KMS-11 (cell line): ENCODE measurements around the gene MT1G.
"Not testable (repeated sequence)": the region's sequence is repeated elsewhere in the genome, so short reads cannot be mapped to it uniquely, and the experiment has no call there.

Source experiments
- H2AFZ ChIP-seq: fragments of 200-600 bp; sonication (generic); 2 replicates; pipeline ENCODE4 v1.6.1; 2016; ENCODE audit warnings: antibody characterized with exemption, mixed run types, low read depth
- H3K27ac ChIP-seq: fragments of 200-600 bp; sonication (generic); 2 replicates; pipeline ENCODE4 v1.6.1; 2016; ENCODE audit warnings: mild to moderate bottlenecking, mixed run types
- H3K27me3 ChIP-seq: fragments of 200-600 bp; sonication (generic); 2 replicates; pipeline ENCODE4 v1.6.1; 2017; ENCODE audit warnings: mild to moderate bottlenecking, low read depth, mixed run types, moderate library complexity; ENCODE audit not compliant: insufficient read depth
- H3K36me3 ChIP-seq: fragments of 200-600 bp; sonication (generic); 2 replicates; pipeline ENCODE4 v1.6.1; 2017; ENCODE audit warnings: mild to moderate bottlenecking, mixed run types; ENCODE audit not compliant: insufficient read depth
- H3K4me1 ChIP-seq: fragments of 200-600 bp; sonication (generic); 2 replicates; pipeline ENCODE4 v1.6.1; 2016; ENCODE audit warnings: mild to moderate bottlenecking, low read depth, mixed run types; ENCODE audit not compliant: poor library complexity, severe bottlenecking
- H3K4me2 ChIP-seq: fragments of 200-600 bp; sonication (generic); 2 replicates; pipeline ENCODE4 v1.7.0; 2016; ENCODE audit warnings: mild to moderate bottlenecking, mixed run types
- H3K4me3 ChIP-seq: fragments of 200-600 bp; sonication (generic); IDR thresholded peaks from 2 replicates; pipeline ENCODE4 v1.6.1; 2017; ENCODE audit warnings: low read depth, low read length, mixed read lengths; ENCODE audit not compliant: insufficient read depth
- H3K79me2 ChIP-seq: fragments of 200-600 bp; sonication (generic); 2 replicates; pipeline ENCODE4 v1.6.1; 2016; ENCODE audit warnings: low read depth, mixed run types; ENCODE audit not compliant: insufficient read depth
- H3K9ac ChIP-seq: fragments of 200-600 bp; sonication (generic); 2 replicates; pipeline ENCODE4 v1.6.1; 2016; ENCODE audit warnings: mild to moderate bottlenecking, mixed run types
- H4K20me1 ChIP-seq: fragments of 200-600 bp; sonication (generic); 2 replicates; pipeline ENCODE4 v1.6.1; 2016; ENCODE audit warnings: mild to moderate bottlenecking, mixed run types; ENCODE audit not compliant: insufficient read depth
- TF ChIP-seq, protein P1 (sequence below): fragments of 200-600 bp; sonication (generic); conservative IDR thresholded peaks from 2 replicates; pipeline ENCODE4 v1.6.1; 2017; ENCODE audit warnings: low read depth, mild to moderate bottlenecking, antibody characterized with exemption, low read length, moderate library complexity, mixed read lengths

The MT1G gene

DNA sequence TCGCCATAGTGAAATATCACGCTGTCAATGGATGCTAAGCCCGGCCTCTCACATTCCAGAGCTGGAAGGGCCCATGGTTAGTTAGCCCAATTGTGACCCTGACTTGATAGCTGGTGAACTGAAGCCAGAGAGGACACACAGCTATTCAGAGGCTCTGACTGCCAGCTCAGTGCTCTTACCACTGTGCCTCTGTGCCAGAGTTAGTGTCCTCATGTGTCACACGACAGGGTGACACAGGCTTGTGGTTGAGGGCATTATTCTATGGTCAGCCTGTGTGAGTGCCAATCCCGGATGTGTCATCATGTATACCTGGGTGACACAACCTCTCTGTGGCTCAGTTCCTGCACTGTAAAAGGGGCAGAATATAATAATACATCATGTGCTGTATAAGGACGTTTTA lies 12.0 kb upstream of the MT1G start:
- Histone ChIP-seq H3K79me2 (no peaks in the 10 kb centered on the region), H3K4me2 (no peak overlapping the region), H3K9ac (no peak overlapping the region), H3K4me1 (peaks cover 8% of the 10 kb centered on the region), H3K36me3 (no peaks in the 10 kb centered on the region), H3K4me3 (no peak overlapping the region), H4K20me1 (no peaks in the 10 kb centered on the region), H2AFZ (no peak overlapping the region), H3K27ac (no peak overlapping the region), H3K27me3 (no peaks in the 10 kb centered on the region)
- TF ChIP-seq, protein P1, sequence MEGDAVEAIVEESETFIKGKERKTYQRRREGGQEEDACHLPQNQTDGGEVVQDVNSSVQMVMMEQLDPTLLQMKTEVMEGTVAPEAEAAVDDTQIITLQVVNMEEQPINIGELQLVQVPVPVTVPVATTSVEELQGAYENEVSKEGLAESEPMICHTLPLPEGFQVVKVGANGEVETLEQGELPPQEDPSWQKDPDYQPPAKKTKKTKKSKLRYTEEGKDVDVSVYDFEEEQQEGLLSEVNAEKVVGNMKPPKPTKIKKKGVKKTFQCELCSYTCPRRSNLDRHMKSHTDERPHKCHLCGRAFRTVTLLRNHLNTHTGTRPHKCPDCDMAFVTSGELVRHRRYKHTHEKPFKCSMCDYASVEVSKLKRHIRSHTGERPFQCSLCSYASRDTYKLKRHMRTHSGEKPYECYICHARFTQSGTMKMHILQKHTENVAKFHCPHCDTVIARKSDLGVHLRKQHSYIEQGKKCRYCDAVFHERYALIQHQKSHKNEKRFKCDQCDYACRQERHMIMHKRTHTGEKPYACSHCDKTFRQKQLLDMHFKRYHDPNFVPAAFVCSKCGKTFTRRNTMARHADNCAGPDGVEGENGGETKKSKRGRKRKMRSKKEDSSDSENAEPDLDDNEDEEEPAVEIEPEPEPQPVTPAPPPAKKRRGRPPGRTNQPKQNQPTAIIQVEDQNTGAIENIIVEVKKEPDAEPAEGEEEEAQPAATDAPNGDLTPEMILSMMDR = no peak

DNA sequence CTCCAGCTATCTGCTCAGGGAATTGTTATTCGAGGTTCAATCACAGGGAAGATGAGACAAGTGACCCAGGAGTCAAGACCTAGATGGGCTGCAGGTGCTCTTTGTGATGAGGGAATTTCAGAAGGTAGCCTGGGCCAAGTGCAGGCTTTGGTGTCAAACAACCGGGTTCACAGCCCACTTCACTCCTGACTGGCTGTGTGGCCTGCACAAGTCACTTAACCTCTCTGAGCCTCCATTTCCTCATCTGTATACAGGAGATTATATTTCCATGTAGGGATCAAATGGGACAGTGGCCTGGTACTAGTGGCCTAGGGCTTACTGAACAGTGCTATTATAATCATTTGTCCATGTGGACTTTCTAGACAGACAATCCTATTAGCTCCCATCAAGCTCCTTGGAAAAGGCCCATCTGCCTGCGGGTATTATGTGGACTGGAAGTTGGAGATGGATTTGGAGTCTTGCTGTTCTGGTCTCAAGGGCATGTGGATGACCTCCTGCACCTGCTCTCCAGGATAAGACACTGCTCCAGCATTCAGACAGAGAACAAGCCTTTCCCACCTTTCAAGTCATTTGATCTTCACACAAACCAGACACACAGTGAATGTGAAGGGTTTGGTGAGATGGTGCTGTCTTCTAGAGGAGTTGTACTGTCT lies 11.3 kb upstream of the MT1G start:
- Histone ChIP-seq H3K9ac (no peak overlapping the region), H3K4me3 (no peak overlapping the region), H3K79me2 (no peaks in the 10 kb centered on the region), H2AFZ (no peak overlapping the region), H4K20me1 (no peaks in the 10 kb centered on the region), H3K27ac (no peak overlapping the region), H3K27me3 (no peaks in the 10 kb centered on the region), H3K4me2 (no peak overlapping the region), H3K36me3 (no peaks in the 10 kb centered on the region), H3K4me1 (peaks cover 8% of the 10 kb centered on the region)
- TF ChIP-seq, protein P1 = no peak

DNA sequence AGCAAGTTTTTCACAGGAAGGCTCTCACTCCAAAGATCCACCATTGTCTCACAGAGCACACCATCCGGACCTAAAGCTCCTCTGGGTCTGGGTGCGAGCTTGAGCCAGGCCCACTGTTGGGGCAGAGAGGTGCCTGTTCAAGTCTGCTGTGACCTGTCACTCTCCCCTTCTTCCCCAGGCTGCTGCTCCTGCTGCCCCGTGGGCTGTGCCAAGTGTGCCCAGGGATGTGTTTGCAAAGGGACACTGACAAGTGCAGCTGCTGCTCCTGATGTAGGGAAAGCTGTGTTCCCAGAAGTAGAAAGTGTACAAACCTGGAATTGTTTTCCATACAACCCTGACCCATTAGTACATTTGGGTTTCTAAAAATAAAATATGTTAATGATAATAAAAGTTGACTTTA lies 9.6 kb upstream of the MT1G start:
- no peaks in the 10 kb centered on the region for H3K4me1 ChIP-seq
- H3K36me3 ChIP-seq = no peaks in the 10 kb centered on the region
- H2AFZ ChIP-seq = no peak overlapping the region
- H3K9ac ChIP-seq = no peak overlapping the region
- H3K79me2 ChIP-seq = no peaks in the 10 kb centered on the region
- H3K4me2 ChIP-seq = no peak overlapping the region
- no peak overlapping the region for H3K27ac ChIP-seq
- no peak overlapping the region for H3K4me3 ChIP-seq
- no peaks in the 10 kb centered on the region for H4K20me1 ChIP-seq
- TF ChIP-seq, protein P1 = no peak
- H3K27me3 ChIP-seq = no peaks in the 10 kb centered on the region

DNA sequence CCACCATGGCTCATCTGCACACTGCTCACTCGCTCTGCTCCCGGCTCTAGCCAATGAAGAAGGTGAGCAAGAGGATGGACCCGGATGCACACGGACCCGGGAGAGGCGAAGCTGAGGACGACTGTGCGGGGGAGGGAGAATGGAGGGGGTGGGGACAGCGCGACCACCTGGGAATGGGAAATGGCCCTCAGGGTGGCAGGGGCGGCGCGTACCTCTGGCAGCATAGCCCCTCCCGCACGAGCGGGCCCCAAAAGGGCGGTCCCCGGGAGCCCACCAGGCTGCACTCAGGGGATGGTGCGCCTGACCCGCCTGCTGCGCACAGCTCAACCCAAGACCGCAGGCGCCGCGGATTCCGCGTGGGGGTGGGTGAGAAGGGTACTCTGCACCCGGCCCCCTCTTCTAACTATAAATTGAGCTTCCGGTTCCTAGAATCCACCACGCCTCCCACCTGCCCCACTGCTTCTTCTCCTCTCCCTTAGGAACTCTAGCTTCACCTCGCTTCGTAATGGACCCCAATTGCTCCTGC lies 7.9 kb upstream of the MT1G start:
- H3K27me3 ChIP-seq = 0 out of 2 replicates have a peak, but pooled peaks cover 4% of the 10 kb centered on the region
- H3K4me2 ChIP-seq = no peak overlapping the region
- no peak overlapping the region for H3K27ac ChIP-seq
- no peaks in the 10 kb centered on the region for H3K4me1 ChIP-seq
- H3K4me3 ChIP-seq = no peak overlapping the region
- no peaks in the 10 kb centered on the region for H3K79me2 ChIP-seq
- TF ChIP-seq, protein P1 = no peak
- H3K9ac ChIP-seq = no peak overlapping the region
- no peaks in the 10 kb centered on the region for H4K20me1 ChIP-seq
- H3K36me3 ChIP-seq = no peaks in the 10 kb centered on the region
- no peak overlapping the region for H2AFZ ChIP-seq

DNA sequence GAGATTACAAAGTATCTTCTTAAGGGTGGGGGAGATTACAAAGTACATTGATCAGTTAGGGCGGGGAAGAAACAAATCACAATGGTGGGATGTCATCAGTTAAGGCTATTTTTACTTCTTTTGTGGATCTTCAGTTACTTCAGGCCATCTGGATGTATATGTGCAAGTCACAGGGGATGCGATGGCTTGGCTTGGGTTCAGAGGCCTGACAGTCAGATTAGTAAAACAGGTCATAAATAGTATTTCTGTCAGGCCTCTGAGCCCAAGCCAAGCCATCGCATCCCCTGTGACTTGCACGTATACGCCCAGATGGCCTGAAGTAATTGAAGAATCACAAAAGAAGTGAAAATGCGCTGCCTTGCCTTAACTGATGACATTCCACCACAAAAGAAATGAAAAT lies 6.7 kb upstream of the MT1G start:
- H3K27me3 ChIP-seq, H3K9ac ChIP-seq, H3K4me3 ChIP-seq, H3K4me2 ChIP-seq, H3K36me3 ChIP-seq, H3K4me1 ChIP-seq, H4K20me1 ChIP-seq, H3K27ac ChIP-seq, H2AFZ ChIP-seq, H3K79me2 ChIP-seq: not testable (repeated sequence)
